ENCODE data around the gene IL13RA1. TPM values are rescaled to one million over a fixed set of nuclear protein-coding genes. Genes with fewer than 3 reads are reported as not detected.

Gene IL13RA1
- total RNA-seq, 1 donor: 39.3 TPM

DNA sequence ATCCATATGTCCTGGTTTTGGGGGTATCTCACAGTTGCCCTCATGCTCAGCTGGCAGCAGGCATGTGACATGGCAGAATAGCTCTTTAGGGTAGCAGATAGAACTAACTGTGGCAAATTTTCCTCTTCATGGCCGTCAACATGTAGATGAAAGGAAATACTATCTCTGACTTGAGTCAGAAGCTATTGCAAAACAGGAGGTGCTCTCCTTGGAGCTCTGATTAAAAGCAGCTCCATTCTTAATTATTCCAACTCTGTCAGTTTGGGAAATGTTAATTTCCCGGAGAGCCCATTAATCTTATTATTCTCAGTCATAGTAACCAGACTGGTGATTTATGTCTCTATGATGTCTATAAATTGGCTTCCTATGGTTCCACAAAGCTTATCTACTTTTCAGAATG lies 18.2 kb downstream of the IL13RA1 start:
- Histone ChIP-seq H3K4me3 (ENCODE audit: low read length) (no peak overlapping the region), H3K9me3 (ENCODE audit: low read depth, low read length) (no peaks in the 10 kb centered on the region), H3K4me1 (ENCODE audit: insufficient read depth, low read length) (no peaks in the 10 kb centered on the region)

DNA sequence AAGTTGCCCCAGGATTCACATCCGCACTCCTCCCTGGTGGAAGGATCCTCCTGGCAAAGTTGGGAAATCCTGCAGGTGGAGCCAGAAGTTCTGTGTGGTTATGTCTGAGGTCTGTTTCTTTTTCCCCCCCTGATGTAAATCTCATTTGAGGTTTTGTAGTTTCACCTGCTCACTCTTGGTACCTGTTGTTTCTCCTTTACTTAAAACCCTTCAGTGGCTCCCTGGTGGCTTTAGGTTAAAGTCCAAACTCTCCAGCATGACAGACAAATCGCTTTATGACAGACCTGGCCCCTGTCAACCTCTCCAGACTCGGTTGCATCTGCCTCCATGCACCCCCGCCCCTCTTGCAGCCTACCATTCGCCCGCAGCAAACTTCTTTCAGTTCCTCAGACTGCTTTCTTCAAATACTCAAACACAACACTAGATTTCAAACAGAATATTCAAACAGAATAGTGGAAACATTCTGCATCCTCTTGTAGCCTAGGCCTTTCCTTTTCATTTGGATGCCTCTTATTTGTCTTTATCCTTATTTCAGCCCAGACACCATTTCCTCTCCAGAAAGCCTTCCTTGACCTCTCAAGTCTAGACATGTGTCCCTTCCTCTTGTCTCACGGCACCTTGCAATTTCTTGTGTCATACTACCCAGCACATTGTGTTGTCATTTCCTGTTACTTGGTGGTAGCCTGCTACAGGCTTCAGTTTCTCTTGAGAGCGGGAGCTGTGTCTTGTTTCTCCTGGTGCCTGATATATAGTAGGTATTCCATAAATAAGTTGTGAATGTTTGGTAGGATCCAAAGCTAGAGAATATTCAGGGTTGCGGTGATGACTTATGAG lies 24.8 kb downstream of the IL13RA1 start:
- peaks cover 40% of the 10 kb centered on the region for H3K4me1 ChIP-seq (ENCODE audit: insufficient read depth, low read length)
- no peak overlapping the region for H3K4me3 ChIP-seq (ENCODE audit: low read length)
- no peaks in the 10 kb centered on the region for H3K9me3 ChIP-seq (ENCODE audit: low read depth, low read length)
- H3K27me3 ChIP-seq (ENCODE audit: insufficient read depth, low read length): no peaks in the 10 kb centered on the region

More for the DNA sequence above, 18.2 kb downstream of the IL13RA1 start:
- H3K27me3 ChIP-seq (ENCODE audit: insufficient read depth, low read length): no peaks in the 10 kb centered on the region

DNA sequence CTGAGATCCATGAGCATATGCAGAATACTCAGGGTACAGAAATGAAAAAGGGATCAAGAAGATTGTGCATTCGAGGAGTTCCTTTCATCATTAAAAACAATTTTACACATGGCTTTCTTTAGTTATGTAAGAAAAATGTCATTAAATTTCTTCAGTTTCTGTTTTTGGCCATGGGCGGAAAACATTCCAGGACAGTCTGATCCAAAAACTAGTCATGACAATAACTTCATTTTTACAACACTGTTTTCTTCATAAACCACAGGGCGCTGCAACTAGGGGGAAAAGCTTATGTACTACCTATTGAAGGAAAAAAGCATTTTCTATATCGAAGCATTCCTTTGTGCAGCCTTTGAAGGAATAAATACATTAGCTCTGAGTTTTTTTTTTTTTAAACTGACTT lies 28.2 kb downstream of the IL13RA1 start:
- H3K27me3 ChIP-seq (ENCODE audit: insufficient read depth, low read length): no peaks in the 10 kb centered on the region
- no peaks in the 10 kb centered on the region for H3K9me3 ChIP-seq (ENCODE audit: low read depth, low read length)
- H3K4me3 ChIP-seq (ENCODE audit: low read length): no peak overlapping the region
- peaks cover 40% of the 10 kb centered on the region for H3K4me1 ChIP-seq (ENCODE audit: insufficient read depth, low read length)

DNA sequence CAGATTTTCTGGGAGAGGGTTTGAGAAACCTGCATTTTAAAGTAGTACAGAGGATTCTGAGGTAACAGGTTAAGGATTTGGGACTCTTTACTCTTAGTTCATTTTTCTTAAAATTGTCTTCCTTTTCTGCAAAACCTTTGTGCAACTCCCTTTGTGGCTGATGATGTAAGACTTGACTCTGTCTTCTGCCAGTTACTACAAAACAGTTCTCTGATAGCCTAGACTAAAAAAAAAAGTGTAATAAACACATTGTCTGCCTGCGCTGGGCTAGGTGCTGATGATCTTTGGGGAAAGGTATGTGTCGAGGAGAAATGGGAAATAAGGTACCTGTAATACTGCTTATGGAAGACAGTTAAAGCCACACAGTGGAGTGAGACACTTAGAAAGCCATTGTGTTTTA lies 28.7 kb downstream of the IL13RA1 start:
- no peak overlapping the region for H3K4me3 ChIP-seq (ENCODE audit: low read length)
- no peaks in the 10 kb centered on the region for H3K27me3 ChIP-seq (ENCODE audit: insufficient read depth, low read length)
- peaks cover 40% of the 10 kb centered on the region for H3K4me1 ChIP-seq (ENCODE audit: insufficient read depth, low read length)
- H3K9me3 ChIP-seq (ENCODE audit: low read depth, low read length): no peaks in the 10 kb centered on the region

DNA sequence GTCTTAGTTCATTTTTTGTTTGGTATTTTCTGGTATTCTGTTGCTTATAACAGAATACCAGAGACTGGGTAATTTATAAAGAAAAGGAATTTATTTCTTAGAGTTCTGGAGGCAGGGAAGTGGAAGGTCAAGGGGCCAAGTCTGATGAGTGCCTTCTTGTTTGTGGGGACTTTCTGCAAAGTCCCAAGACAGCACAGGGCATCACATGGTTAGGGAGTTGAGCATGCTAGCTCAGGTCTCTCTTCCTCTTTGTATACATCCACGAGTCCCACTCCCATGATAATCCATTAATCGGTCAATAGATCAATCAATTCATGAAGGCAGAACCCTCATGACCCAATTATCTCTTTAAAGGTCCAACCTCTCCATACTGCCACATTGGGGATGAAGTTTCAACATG lies 31.1 kb downstream of the IL13RA1 start:
- Histone ChIP-seq H3K4me3 (ENCODE audit: low read length) (no peak overlapping the region), H3K4me1 (ENCODE audit: insufficient read depth, low read length) (peaks cover 17% of the 10 kb centered on the region)

DNA sequence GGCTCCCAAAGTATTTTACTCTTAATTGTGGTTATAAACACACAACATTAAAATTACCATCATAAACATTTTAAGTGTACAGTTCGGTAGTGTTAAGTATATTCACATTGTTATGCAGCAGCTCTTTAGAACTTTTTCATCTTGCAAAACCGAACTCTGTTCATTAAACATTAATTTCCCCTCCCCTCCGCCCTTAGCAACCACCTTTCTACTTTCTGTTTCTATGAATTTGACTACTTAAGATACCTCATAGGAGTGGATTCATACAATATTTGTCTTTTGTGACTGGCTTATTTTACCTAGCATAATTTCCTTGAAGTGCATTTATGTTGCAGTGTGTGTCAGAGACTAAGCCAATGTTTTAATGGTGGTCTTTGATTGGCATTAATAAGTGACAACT lies 32.6 kb downstream of the IL13RA1 start:
- Histone ChIP-seq H3K4me3 (ENCODE audit: low read length) (no peak overlapping the region), H3K27me3 (ENCODE audit: insufficient read depth, low read length) (no peaks in the 10 kb centered on the region), H3K4me1 (ENCODE audit: insufficient read depth, low read length) (peaks cover 15% of the 10 kb centered on the region), H3K9me3 (ENCODE audit: low read depth, low read length) (no peaks in the 10 kb centered on the region)

More for the DNA sequence above, 31.1 kb downstream of the IL13RA1 start:
- no peaks in the 10 kb centered on the region for H3K27me3 ChIP-seq (ENCODE audit: insufficient read depth, low read length)
- H3K9me3 ChIP-seq (ENCODE audit: low read depth, low read length): no peaks in the 10 kb centered on the region

DNA sequence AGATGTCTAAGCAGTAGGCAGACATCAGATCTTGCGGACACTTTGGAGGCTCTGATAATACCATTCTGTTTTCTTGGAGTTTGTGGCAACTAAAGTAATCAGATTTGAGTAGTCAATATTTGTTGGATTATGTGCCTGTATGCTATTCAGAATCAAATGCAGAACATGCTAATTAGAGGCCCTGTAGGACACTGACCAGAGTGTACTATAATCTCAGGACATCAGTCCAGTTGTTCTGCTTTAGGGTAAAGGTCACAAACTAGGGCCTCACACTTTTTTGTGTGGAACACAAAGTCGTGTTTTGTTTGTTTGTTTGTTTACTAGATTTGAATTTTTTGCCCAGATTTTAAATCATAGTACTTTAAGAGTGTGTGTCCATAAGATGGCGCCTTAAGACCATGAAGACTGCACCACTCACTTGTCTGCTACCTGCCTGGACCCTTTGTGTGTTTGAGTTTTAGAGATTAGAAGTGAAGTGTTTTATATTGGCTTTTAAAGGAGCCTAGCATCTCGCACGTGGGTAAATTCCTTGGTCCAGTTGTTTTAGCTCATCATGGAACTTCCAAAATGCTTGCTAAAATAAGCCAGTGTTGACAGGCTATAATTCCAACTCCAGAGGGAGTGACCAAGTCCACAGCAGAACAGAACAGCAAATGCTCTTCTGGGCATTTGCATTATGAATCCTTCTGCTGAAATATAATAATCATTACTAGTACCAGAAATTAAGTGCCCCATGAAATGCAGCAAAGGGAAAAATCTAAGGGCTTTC lies 34.7 kb downstream of the IL13RA1 start:
- Histone ChIP-seq H3K4me3 (ENCODE audit: low read length) (no peak overlapping the region), H3K4me1 (ENCODE audit: insufficient read depth, low read length) (no peaks in the 10 kb centered on the region), H3K9me3 (ENCODE audit: low read depth, low read length) (no peaks in the 10 kb centered on the region), H3K27me3 (ENCODE audit: insufficient read depth, low read length) (no peaks in the 10 kb centered on the region)

DNA sequence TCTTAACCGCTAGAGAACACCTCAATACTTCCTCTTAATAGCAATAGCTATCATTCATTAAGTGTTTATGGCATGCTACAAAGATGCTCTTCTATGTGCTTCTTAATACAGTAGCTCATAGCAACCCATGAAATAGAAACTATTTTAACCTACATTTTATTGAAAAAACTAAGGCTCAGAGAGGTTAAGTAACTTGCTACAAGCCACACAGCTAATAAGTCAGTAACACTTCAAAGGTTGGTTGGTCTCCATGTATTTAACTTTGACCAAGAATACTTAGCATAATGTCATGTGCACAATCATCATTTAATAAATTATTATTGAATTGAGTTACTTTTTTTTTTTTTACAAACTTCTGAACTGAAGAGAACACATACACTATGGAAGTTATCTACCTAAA lies 36.1 kb downstream of the IL13RA1 start:
- no peak overlapping the region for H3K4me3 ChIP-seq (ENCODE audit: low read length)
- H3K9me3 ChIP-seq (ENCODE audit: low read depth, low read length): no peaks in the 10 kb centered on the region
- no peaks in the 10 kb centered on the region for H3K4me1 ChIP-seq (ENCODE audit: insufficient read depth, low read length)
- H3K27me3 ChIP-seq (ENCODE audit: insufficient read depth, low read length): no peaks in the 10 kb centered on the region

DNA sequence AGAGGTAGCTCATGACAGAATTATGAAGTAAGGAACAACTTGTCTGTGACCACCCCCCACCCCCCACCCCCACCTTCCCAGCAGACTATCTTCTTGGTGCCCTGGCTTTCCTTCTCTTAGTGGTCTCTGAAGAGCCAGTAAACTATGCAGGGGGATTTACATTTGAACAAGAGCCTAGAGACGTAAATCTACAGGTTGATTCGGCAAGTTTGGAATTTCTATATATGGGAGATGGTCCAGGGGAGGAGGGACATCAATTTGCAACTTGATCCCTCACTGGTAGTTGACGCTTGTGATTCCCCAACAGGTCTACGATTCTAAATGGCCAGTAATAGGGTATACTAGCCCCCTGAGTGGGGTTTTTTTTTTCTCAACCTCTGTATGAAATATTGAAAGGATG lies 36.7 kb downstream of the IL13RA1 start:
- Histone ChIP-seq H3K27me3 (ENCODE audit: insufficient read depth, low read length) (no peaks in the 10 kb centered on the region), H3K4me1 (ENCODE audit: insufficient read depth, low read length) (no peaks in the 10 kb centered on the region), H3K4me3 (ENCODE audit: low read length) (no peak overlapping the region), H3K9me3 (ENCODE audit: low read depth, low read length) (no peaks in the 10 kb centered on the region)

DNA sequence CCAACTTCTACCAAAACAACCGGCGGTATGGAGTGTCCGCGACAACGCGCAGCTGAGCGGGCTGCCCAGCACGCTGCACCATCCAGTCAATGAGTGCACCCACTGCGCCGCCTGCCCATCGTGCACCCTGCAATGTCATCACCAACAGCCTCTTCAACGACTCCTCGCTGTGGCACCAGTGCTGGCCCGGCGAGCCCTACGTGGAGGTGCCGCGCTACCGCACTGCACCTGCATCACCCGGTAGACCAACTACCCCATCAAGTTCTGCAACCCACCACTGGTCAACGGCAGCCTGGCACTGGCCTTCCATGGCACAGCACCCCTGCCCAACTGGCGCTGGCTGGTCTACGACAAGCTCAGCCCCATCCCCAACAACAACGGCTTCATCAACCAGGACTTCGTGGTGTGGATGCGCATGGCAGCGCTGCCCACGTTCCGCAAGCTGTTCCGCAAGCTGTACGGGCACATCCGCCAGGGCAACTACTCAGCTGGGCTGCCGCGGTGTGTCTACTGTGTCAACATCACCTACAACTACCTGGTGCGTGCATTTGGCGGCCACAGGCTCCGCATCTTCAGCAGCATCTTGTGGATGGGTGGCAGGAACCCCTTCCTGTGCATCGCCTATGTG lies 42.8 kb downstream of the IL13RA1 start:
- H3K4me3 ChIP-seq (ENCODE audit: low read length): no peak overlapping the region
- H3K27me3 ChIP-seq (ENCODE audit: insufficient read depth, low read length): no peaks in the 10 kb centered on the region

DNA sequence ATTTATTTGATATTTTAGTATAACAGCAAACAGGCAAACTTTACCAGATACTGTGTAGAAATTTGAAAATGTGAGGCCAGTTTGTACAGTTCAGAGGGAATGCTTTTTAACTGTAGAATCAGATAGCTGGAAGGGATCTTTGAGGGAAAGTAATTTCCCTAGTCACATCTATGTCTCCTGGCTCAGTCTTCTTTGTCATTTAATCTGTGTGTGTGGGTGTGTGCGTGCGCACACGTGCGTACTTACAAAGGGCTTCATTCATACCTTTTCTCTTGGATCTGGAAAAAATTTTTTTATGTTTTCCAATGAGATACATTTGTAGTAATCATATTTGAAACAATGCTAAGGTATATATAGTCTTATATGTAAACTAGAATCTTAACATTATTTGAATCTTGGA lies 44.6 kb downstream of the IL13RA1 start:
- Histone ChIP-seq H3K27me3 (ENCODE audit: insufficient read depth, low read length) (no peaks in the 10 kb centered on the region), H3K9me3 (ENCODE audit: low read depth, low read length) (no peaks in the 10 kb centered on the region), H3K4me3 (ENCODE audit: low read length) (no peak overlapping the region), H3K4me1 (ENCODE audit: insufficient read depth, low read length) (no peaks in the 10 kb centered on the region)

More for the DNA sequence above, 42.8 kb downstream of the IL13RA1 start:
- Histone ChIP-seq H3K4me1 (ENCODE audit: insufficient read depth, low read length) (no peaks in the 10 kb centered on the region), H3K9me3 (ENCODE audit: low read depth, low read length) (no peaks in the 10 kb centered on the region)

DNA sequence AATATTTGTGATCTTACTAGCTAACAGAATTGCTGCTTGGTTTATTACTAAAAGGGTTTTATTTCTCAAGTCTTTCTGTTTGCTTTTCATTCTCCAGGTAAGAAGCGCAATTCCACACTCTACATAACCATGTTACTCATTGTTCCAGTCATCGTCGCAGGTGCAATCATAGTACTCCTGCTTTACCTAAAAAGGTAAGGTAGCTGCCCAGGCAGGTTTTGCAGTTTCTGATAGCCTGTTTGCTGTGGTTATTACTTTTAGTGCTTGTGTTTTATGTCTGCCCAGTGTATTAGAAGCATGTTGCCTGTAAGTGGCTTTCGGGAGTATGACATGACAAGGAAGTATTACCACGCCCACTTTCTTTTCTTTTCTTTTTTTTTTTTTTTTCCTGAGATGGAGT lies 46.4 kb downstream of the IL13RA1 start:
- no peaks in the 10 kb centered on the region for H3K9me3 ChIP-seq (ENCODE audit: low read depth, low read length)
- no peaks in the 10 kb centered on the region for H3K27me3 ChIP-seq (ENCODE audit: insufficient read depth, low read length)
- H3K4me1 ChIP-seq (ENCODE audit: insufficient read depth, low read length): no peaks in the 10 kb centered on the region
- H3K4me3 ChIP-seq (ENCODE audit: low read length): no peak overlapping the region

DNA sequence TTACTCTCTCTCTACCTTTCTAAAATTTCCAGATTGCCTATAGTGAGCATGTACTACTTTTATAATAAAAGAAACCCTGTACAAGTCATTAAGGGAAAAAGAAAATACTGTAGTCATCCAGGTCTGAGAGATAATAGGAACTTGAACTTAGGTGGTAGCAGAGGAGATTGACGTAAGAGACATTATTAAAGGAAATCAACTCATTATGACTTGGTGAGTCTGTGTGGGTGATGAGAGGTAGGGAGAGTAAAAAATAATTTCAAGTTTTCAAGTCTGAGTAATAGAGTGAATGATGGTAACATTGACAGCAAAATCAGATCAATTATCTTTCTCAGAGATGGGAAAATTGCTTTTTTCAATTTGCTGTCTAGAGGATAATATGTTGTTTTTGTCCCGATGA lies 52.2 kb downstream of the IL13RA1 start:
- no peaks in the 10 kb centered on the region for H3K27me3 ChIP-seq (ENCODE audit: insufficient read depth, low read length)
- H3K4me3 ChIP-seq (ENCODE audit: low read length): no peak overlapping the region
- H3K9me3 ChIP-seq (ENCODE audit: low read depth, low read length): no peaks in the 10 kb centered on the region
- H3K4me1 ChIP-seq (ENCODE audit: insufficient read depth, low read length): no peaks in the 10 kb centered on the region

DNA sequence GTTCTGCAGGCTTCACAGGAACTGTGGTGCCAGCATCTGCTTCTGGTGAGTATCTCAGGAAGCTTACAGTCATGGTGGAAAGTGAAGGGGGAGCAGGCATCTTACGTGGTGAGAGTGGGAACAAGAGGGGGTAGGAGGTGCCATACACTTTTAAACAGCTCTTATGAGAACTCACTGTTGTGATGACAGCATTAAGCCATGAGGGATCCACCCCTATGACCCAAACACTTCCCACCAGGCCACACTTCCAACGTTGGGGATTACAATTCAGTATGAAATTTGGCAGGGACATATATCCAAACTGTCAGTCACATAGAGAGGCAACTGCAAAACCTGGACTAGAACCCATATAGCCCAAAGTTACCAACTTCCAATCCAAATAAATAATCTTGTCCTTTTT lies 53.1 kb downstream of the IL13RA1 start:
- Histone ChIP-seq H3K4me3 (ENCODE audit: low read length) (no peak overlapping the region), H3K9me3 (ENCODE audit: low read depth, low read length) (no peaks in the 10 kb centered on the region), H3K27me3 (ENCODE audit: insufficient read depth, low read length) (no peaks in the 10 kb centered on the region), H3K4me1 (ENCODE audit: insufficient read depth, low read length) (no peaks in the 10 kb centered on the region)

DNA sequence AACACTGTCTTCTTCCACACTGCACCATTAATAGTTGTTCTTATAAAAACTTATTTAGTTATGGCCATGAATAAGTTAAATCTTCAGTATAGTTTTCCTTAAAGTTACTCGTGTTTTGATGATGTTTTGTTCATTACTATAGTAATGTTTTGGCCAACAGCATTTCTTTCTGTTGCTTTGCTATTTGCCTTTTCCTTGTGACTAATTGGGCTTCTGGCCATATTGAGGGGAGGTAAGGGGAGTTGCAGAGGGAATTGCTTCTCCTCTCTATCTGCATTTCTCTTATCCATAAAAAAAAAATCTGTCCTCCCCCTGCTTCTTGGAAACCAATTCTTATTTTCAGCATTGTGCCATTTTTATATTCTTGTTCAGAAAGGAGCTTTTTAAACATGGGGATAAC lies 53.5 kb downstream of the IL13RA1 start:
- H3K4me1 ChIP-seq (ENCODE audit: insufficient read depth, low read length): no peaks in the 10 kb centered on the region
- no peaks in the 10 kb centered on the region for H3K9me3 ChIP-seq (ENCODE audit: low read depth, low read length)
- no peak overlapping the region for H3K4me3 ChIP-seq (ENCODE audit: low read length)
- H3K27me3 ChIP-seq (ENCODE audit: insufficient read depth, low read length): no peaks in the 10 kb centered on the region
